Ascending aorta (tissue), 2 donors: ENCODE data around the gene RLN3. TPM values are rescaled to one million over a fixed set of nuclear protein-coding genes. Genes with fewer than 3 reads are reported as not detected.
A peak's percentile ranks its signal among the peaks of the same experiment; 100 is the strongest.

Source experiments
- DNase-seq, 2 donors: peaks; one replicate each; pipeline ENCODE4 v3.0.0-alpha.2; 2019; ENCODE audit warnings: low spot score in 2 of 2
- H3K27ac ChIP-seq, 2 donors: fragments of 200-600 bp; sonication (generic); one replicate each; pipeline ENCODE4 v1.5.1; 2016 to 2017; ENCODE audit warnings: mild to moderate bottlenecking in 1 of 2
- H3K27me3 ChIP-seq: fragments of 200-600 bp; sonication (generic); one replicate; pipeline ENCODE4 v1.5.1; 2017
- H3K36me3 ChIP-seq, 2 donors: fragments of 200-600 bp; sonication (generic); one replicate each; pipeline ENCODE4 v1.5.1; 2016
- H3K4me1 ChIP-seq, 2 donors: fragments of 200-600 bp; sonication (generic); one replicate each; pipeline ENCODE4 v1.5.1; 2016 to 2017; ENCODE audit warnings: mild to moderate bottlenecking in 1 of 2
- H3K4me3 ChIP-seq, 2 donors: fragments of 200-600 bp; sonication (generic); one replicate each; pipeline ENCODE4 v1.5.1; 2016 to 2017; ENCODE audit warnings: mild to moderate bottlenecking in 1 of 2
- H3K9me3 ChIP-seq, 2 donors: fragments of 200-600 bp; sonication (generic); one replicate each; pipeline ENCODE4 v1.5.1; 2016
- CTCF ChIP-seq, 3 experiments: fragments of 200-600 bp in 2 of 3; fragments of 450-650 bp in 1 of 3; sonication (generic) in 2 of 3; IDR thresholded peaks; one replicate each; pipeline ENCODE4 v1.5.1; 2016 to 2019; ENCODE audit warnings: antibody characterized with exemption in 3 of 3, mild to moderate bottlenecking in 1 of 3, moderate library complexity in 1 of 3
- intact Hi-C: fragments of 100-400 bp; cut with DNase I; formaldehyde crosslinking; loops from one replicate; pipeline ENCODE4 v1.15.1; 2023
- total RNA-seq: library from RNA; depleted of rRNA; stranded (reverse); fragments of >200 nt; gene quantifications from one replicate; pipeline ENCODE4 v1.1.0, GENCODE V29; 2016

RLN3 gene
- total RNA-seq, 1 donor from 2014 or later, result not detected

GRCh38 chr19:14005349-14006084 is 22.4 kb upstream of the RLN3 start:
- no peak for TF ChIP-seq CTCF (IDR thresholded peaks at IDR 0.05)
- peaks cover 16 to 23% of the 10 kb centered on the region in 2 donors for H3K4me1 ChIP-seq
- H3K9me3 ChIP-seq, result no peaks in the 10 kb centered on the region
- peak overlapping the region; percentile 100 for H3K27ac ChIP-seq
- intact Hi-C loops, result loop anchor here (1.0 to 10.0 kb wide), 10 partner anchors 27 to 1211 kb away; partner anchors contain the start of genes ASF1B, BRME1, CALR and CC2D1A
- H3K27me3 ChIP-seq, result no peaks in the 10 kb centered on the region
- H3K4me3 ChIP-seq, result peak overlapping the region; percentile 99 to 100
- peak; percentile 66 to 94 for DNase-seq
- H3K36me3 ChIP-seq, result no peaks in the 10 kb centered on the region

GRCh38 chr19:14006085-14006765 is 21.7 kb upstream of the RLN3 start, which contains the start of gene RFX1:
Gene RFX1 (minus strand): TSS chr19:14006320. CDS start chr19:13993843, 12,477 bp downstream.
- Histone ChIP-seq H3K4me3 (peak within 1 kb of the TSS; percentile 99 to 100), H3K27ac (peak within 1 kb of the TSS; percentile 100), H3K36me3 (no peaks in the 10 kb centered on the region), H3K4me1 (peaks cover 16 to 23% of the 10 kb centered on the region in 2 donors), H3K27me3 (no peaks in the 10 kb centered on the region), H3K9me3 (no peaks in the 10 kb centered on the region)
- intact Hi-C loops, result loop anchor here (1.0 to 10.0 kb wide), 8 partner anchors 54 to 1211 kb away; partner anchors contain the start of genes ASF1B, BRME1, CALR and CC2D1A
- DNase-seq, result peak; percentile 98 to 100
- TF ChIP-seq CTCF (IDR thresholded peaks at IDR 0.05), result no peak

GRCh38 chr19:14006766-14007562 is 21.0 kb upstream of the RLN3 start:
- intact Hi-C loops, result loop anchor here (1.0 to 10.0 kb wide), 8 partner anchors 55 to 1212 kb away; partner anchors contain the start of genes ASF1B, BRME1, CALR and CC2D1A
- DNase-seq, result no peak
- peaks cover 16 to 23% of the 10 kb centered on the region in 2 donors for H3K4me1 ChIP-seq
- peak in 1 of 3 experiments; percentile 16 for TF ChIP-seq CTCF (IDR thresholded peaks at IDR 0.05)
- H3K27ac ChIP-seq, result peak overlapping the region; percentile 96 to 100
- H3K27me3 ChIP-seq, result no peaks in the 10 kb centered on the region
- no peaks in the 10 kb centered on the region for H3K9me3 ChIP-seq
- H3K4me3 ChIP-seq, result peak overlapping the region; percentile 76 to 88
- H3K36me3 ChIP-seq, result no peaks in the 10 kb centered on the region

GRCh38 chr19:14012378-14012915 is 15.5 kb upstream of the RLN3 start:
- intact Hi-C loops, result no loop called here
- no peaks in the 10 kb centered on the region for H3K27me3 ChIP-seq
- no peak for TF ChIP-seq CTCF (IDR thresholded peaks at IDR 0.05)
- no peaks in the 10 kb centered on the region for H3K4me1 ChIP-seq
- no peak overlapping the region for H3K4me3 ChIP-seq
- H3K27ac ChIP-seq, result no peak overlapping the region
- no peaks in the 10 kb centered on the region for H3K36me3 ChIP-seq
- no peaks in the 10 kb centered on the region for H3K9me3 ChIP-seq
- DNase-seq, result no peak

- H3K4me1 ChIP-seq, result no peaks in the 10 kb centered on the region
- no peak for TF ChIP-seq CTCF (IDR thresholded peaks at IDR 0.05)
- H3K36me3 ChIP-seq, result no peaks in the 10 kb centered on the region
- no peak overlapping the region for H3K4me3 ChIP-seq
- no peak for DNase-seq
- H3K27me3 ChIP-seq, result no peaks in the 10 kb centered on the region
- no peaks in the 10 kb centered on the region for H3K9me3 ChIP-seq
- H3K27ac ChIP-seq, result no peak overlapping the region
- intact Hi-C loops, result no loop called here
Observed at GRCh38 chr19:14015524-14016035, 12.4 kb upstream of the RLN3 start.
